GM23338 (cell line): Measurements from ENCODE around the gene SMCO2. TPM values are rescaled to one million over a fixed set of nuclear protein-coding genes. Genes with fewer than 3 reads are reported as not detected.

Experiments
- ATAC-seq: fragments of 200-7000 bp; cut with Tn5 transposase; 3 replicates; pipeline ENCODE4 v1.9.1; 2020
- DNase-seq: peaks from one replicate; pipeline ENCODE4 v3.0.0-alpha.2; 2015; ENCODE audit warnings: low spot score
- H2AFZ ChIP-seq: fragments of 200-600 bp; sonication (generic); 2 replicates; pipeline ENCODE4 v1.8.0; 2016; ENCODE audit warnings: antibody characterized with exemption, mild to moderate bottlenecking, moderate library complexity
- H3F3A ChIP-seq: fragments of 200-600 bp; sonication (generic); replicated peaks from 2 replicates; pipeline ENCODE4 v1.8.0; 2017; ENCODE audit warnings: antibody characterized with exemption, mixed run types, low read depth
- H3K27ac ChIP-seq: fragments of 200-600 bp; sonication (generic); 2 replicates; pipeline ENCODE4 v1.6.1; 2016; ENCODE audit warnings: low read depth
- H3K27me3 ChIP-seq: fragments of 200-600 bp; sonication (generic); 2 replicates; pipeline ENCODE4 v1.8.0; 2016; ENCODE audit warnings: mild to moderate bottlenecking, mixed run types, moderate library complexity; ENCODE audit not compliant: insufficient read depth
- H3K36me3 ChIP-seq: fragments of 200-600 bp; sonication (generic); 2 replicates; pipeline ENCODE4 v1.8.0; 2016; ENCODE audit warnings: mild to moderate bottlenecking; ENCODE audit not compliant: insufficient read depth
- H3K4me1 ChIP-seq: fragments of 200-600 bp; sonication (generic); 2 replicates; pipeline ENCODE4 v1.8.0; 2016; ENCODE audit warnings: mild to moderate bottlenecking, moderate library complexity; ENCODE audit not compliant: insufficient read depth
- H3K4me2 ChIP-seq: fragments of 200-600 bp; sonication (generic); 2 replicates; pipeline ENCODE4 v1.7.1; 2017; ENCODE audit warnings: mixed run types
- H3K4me3 ChIP-seq: fragments of 200-600 bp; sonication (generic); 2 replicates; pipeline ENCODE4 v1.6.1; 2016; ENCODE audit warnings: mixed run types
- H3K79me2 ChIP-seq: fragments of 200-600 bp; sonication (generic); replicated peaks from 2 replicates; pipeline ENCODE4 v1.8.0; 2017; ENCODE audit warnings: mild to moderate bottlenecking; ENCODE audit not compliant: insufficient read depth
- H3K9me2 ChIP-seq: fragments of 200-600 bp; sonication (generic); 2 replicates; pipeline ENCODE4 v1.8.0; 2017; ENCODE audit not compliant: insufficient read depth
- H4K20me1 ChIP-seq: fragments of 200-600 bp; sonication (generic); replicated peaks from 2 replicates; pipeline ENCODE4 v1.8.0; 2017; ENCODE audit warnings: mild to moderate bottlenecking; ENCODE audit not compliant: insufficient read depth
- H3K27ac Mint-ChIP-seq: 2 replicates; pipeline ENCODE4 v1.8.0; 2020; ENCODE audit warnings: inconsistent platforms, mild to moderate bottlenecking, moderate library complexity, mixed read lengths
- H3K27me3 Mint-ChIP-seq: 3 replicates; pipeline ENCODE4 v1.8.0; 2022; ENCODE audit warnings: low read depth, mild to moderate bottlenecking, moderate library complexity, mixed read lengths, inconsistent platforms; ENCODE audit not compliant: insufficient read depth, poor library complexity
- H3K36me3 Mint-ChIP-seq: 3 replicates; pipeline ENCODE4 v1.8.0; 2021; ENCODE audit warnings: low read depth, mild to moderate bottlenecking, inconsistent platforms, moderate library complexity, mixed read lengths
- H3K4me1 Mint-ChIP-seq: 3 replicates; pipeline ENCODE4 v1.8.0; 2020; ENCODE audit warnings: mild to moderate bottlenecking, inconsistent platforms, mixed read lengths
- H3K4me3 Mint-ChIP-seq: 3 replicates; pipeline ENCODE4 v1.8.0; 2021; ENCODE audit warnings: moderate library complexity, mild to moderate bottlenecking, inconsistent platforms, mixed read lengths
- H3K9me3 Mint-ChIP-seq: 3 replicates; pipeline ENCODE4 v1.8.0; 2020; ENCODE audit warnings: moderate library complexity, mild to moderate bottlenecking, inconsistent platforms, mixed read lengths
- CREB1 ChIP-seq: fragments of 250-450 bp; sonication (Bioruptor Pico); IDR thresholded peaks from 2 replicates; pipeline ENCODE4 v1.5.0; 2020; ENCODE audit warnings: low read depth, mild to moderate bottlenecking, moderate library complexity
- CTCF ChIP-seq, 2 experiments: fragments of 200-600 bp in 1 of 2; sonication (generic) in 1 of 2; conservative IDR thresholded peaks; 2 replicates each; pipeline versions ENCODE4 v1.5.1 to v1.6.1; 2016 to 2017; ENCODE audit warnings: antibody characterized with exemption in 2 of 2, low read depth in 2 of 2, mild to moderate bottlenecking in 2 of 2, moderate library complexity in 1 of 2
- EZH2 ChIP-seq: fragments of 200-600 bp; sonication (generic); IDR thresholded peaks from one replicate; pipeline ENCODE4 v1.8.0; 2017; ENCODE audit warnings: antibody characterized with exemption, mild to moderate bottlenecking, low read depth; ENCODE audit not compliant: unreplicated experiment
- EZH2phosphoT487 ChIP-seq: fragments of 200-600 bp; sonication (generic); IDR thresholded peaks from one replicate; pipeline ENCODE4 v1.8.1; 2018; ENCODE audit warnings: antibody characterized with exemption; ENCODE audit not compliant: unreplicated experiment
- JUNB ChIP-seq: IDR thresholded peaks from one replicate; pipeline ENCODE4 v1.6.1; 2016; ENCODE audit warnings: antibody characterized with exemption; ENCODE audit not compliant: unreplicated experiment
- NANOG ChIP-seq: IDR thresholded peaks from 2 replicates; pipeline ENCODE4 v1.6.1; 2016; ENCODE audit warnings: antibody characterized with exemption, borderline replicate concordance
- POLR2AphosphoS5 ChIP-seq: IDR thresholded peaks from 2 replicates; pipeline ENCODE4 v1.6.1; 2016; ENCODE audit warnings: antibody characterized with exemption, low read depth
- STAT1 ChIP-seq: IDR thresholded peaks from one replicate; pipeline ENCODE4 v1.6.1; 2016; ENCODE audit warnings: antibody characterized with exemption; ENCODE audit not compliant: unreplicated experiment
- ZNF114 ChIP-seq: fragments of 250-450 bp; sonication (Bioruptor Pico); IDR thresholded peaks from 2 replicates; pipeline ENCODE4 v1.5.0; 2020; ENCODE audit warnings: mild to moderate bottlenecking, moderate library complexity
- ZNF331 ChIP-seq: fragments of 250-450 bp; sonication (Bioruptor Pico); IDR thresholded peaks from 2 replicates; pipeline ENCODE4 v1.5.0; 2020; ENCODE audit warnings: low read depth, mild to moderate bottlenecking, moderate library complexity
- ZNF462 ChIP-seq: fragments of 250-450 bp; sonication (Bioruptor Pico); IDR thresholded peaks from 2 replicates; pipeline ENCODE4 v1.5.0; 2020; ENCODE audit warnings: mild to moderate bottlenecking, moderate library complexity
- polyA plus RNA-seq: library from polyadenylated mRNA; unstranded; fragments of >200 nt; fragmentation: Nextera tagmentation; extraction: Ambion mirVana; gene quantifications from 2 replicates; pipeline ENCODE4 v1.2.1, GENCODE V29; 2016
- total RNA-seq: library from RNA; depleted of rRNA; stranded (reverse); fragments of >200 nt; shearing (Covaris generic); gene quantifications from 2 replicates; pipeline ENCODE4 v1.2.3, GENCODE V29; 2014
- TF ChIP-seq, protein P1 (sequence below): IDR thresholded peaks from 2 replicates; pipeline ENCODE4 v1.6.1; 2016; ENCODE audit warnings: antibody characterized with exemption
- TF ChIP-seq, protein P2 (sequence below): IDR thresholded peaks from one replicate; pipeline ENCODE4 v1.6.1; 2018; ENCODE audit warnings: antibody characterized with exemption; ENCODE audit not compliant: unreplicated experiment

Gene SMCO2
- total and polyA plus RNA-seq, 2 experiments from 2014 or later = 0.86 TPM; not detected in 1

- Histone ChIP-seq H3K27ac (no peak overlapping the region), H2AFZ (no peak overlapping the region), H3K36me3 (no peaks in the 10 kb centered on the region), H3F3A (no peaks in the 10 kb centered on the region), H3K4me2 (no peak overlapping the region), H4K20me1 (no peaks in the 10 kb centered on the region), H3K27me3 (no peaks in the 10 kb centered on the region), H3K79me2 (no peaks in the 10 kb centered on the region), H3K9me2 (no peaks in the 10 kb centered on the region), H3K4me3 (no peak overlapping the region), H3K4me1 (no peaks in the 10 kb centered on the region)
- no peaks in the 10 kb centered on the region for H3K27me3 Mint-ChIP-seq
- ATAC-seq (no peak), DNase-seq (no peak)
- TF ChIP-seq, protein P1, sequence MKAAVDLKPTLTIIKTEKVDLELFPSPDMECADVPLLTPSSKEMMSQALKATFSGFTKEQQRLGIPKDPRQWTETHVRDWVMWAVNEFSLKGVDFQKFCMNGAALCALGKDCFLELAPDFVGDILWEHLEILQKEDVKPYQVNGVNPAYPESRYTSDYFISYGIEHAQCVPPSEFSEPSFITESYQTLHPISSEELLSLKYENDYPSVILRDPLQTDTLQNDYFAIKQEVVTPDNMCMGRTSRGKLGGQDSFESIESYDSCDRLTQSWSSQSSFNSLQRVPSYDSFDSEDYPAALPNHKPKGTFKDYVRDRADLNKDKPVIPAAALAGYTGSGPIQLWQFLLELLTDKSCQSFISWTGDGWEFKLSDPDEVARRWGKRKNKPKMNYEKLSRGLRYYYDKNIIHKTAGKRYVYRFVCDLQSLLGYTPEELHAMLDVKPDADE = no peak
- TF ChIP-seq ZNF114 (no peak), CREB1 (CRISPR knock-in tag) (no peak), EZH2 (no peak), EZH2phosphoT487 (no peak), ZNF331 (no peak), CTCF (conservative IDR thresholded peaks at IDR 0.05; ENCODE audit: low read depth in 2 of 2) (no peak), POLR2AphosphoS5 (no peak), JUNB (no peak), STAT1 (no peak), ZNF462 (CRISPR knock-in tag) (no peak), NANOG (no peak)
- TF ChIP-seq, protein P2, sequence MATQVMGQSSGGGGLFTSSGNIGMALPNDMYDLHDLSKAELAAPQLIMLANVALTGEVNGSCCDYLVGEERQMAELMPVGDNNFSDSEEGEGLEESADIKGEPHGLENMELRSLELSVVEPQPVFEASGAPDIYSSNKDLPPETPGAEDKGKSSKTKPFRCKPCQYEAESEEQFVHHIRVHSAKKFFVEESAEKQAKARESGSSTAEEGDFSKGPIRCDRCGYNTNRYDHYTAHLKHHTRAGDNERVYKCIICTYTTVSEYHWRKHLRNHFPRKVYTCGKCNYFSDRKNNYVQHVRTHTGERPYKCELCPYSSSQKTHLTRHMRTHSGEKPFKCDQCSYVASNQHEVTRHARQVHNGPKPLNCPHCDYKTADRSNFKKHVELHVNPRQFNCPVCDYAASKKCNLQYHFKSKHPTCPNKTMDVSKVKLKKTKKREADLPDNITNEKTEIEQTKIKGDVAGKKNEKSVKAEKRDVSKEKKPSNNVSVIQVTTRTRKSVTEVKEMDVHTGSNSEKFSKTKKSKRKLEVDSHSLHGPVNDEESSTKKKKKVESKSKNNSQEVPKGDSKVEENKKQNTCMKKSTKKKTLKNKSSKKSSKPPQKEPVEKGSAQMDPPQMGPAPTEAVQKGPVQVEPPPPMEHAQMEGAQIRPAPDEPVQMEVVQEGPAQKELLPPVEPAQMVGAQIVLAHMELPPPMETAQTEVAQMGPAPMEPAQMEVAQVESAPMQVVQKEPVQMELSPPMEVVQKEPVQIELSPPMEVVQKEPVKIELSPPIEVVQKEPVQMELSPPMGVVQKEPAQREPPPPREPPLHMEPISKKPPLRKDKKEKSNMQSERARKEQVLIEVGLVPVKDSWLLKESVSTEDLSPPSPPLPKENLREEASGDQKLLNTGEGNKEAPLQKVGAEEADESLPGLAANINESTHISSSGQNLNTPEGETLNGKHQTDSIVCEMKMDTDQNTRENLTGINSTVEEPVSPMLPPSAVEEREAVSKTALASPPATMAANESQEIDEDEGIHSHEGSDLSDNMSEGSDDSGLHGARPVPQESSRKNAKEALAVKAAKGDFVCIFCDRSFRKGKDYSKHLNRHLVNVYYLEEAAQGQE = no peak
- H3K9me3 Mint-ChIP-seq = no peaks in the 10 kb centered on the region
- no peak overlapping the region for H3K27ac Mint-ChIP-seq
- H3K4me3 Mint-ChIP-seq = no peak overlapping the region
- no peaks in the 10 kb centered on the region for H3K4me1 Mint-ChIP-seq
- no peaks in the 10 kb centered on the region for H3K36me3 Mint-ChIP-seq
These were observed 52.8 kb downstream of the SMCO2 start for GRCh38 chr12:27499377-27499776.
